Endothelial cell of umbilical vein (primary cell): Measurements from ENCODE around the gene ZNF516. TPM values are rescaled to one million over a fixed set of nuclear protein-coding genes. Genes with fewer than 3 reads are reported as not detected.

Experiments used
- BruUV-seq: library from RNA; stranded (reverse); fragments of 400-500 nt; replicated peaks from 2 replicates; lab custom pipeline; 2021; lab: Mats Ljungman, UMichigan
- CTCF ChIA-PET: fragments of 300-600, 350-600 bp; sonication (Branson Sonifier 250); formaldehyde crosslinking; loops from one replicate; lab custom pipeline; 2021; ENCODE audit warnings: antibody characterized with exemption, inconsistent platforms; lab: Charles Lee
- POLR2A ChIA-PET: fragments of 300-600, 350-600 bp; sonication (Branson Sonifier 250); formaldehyde crosslinking; loops from one replicate; lab custom pipeline; 2021; ENCODE audit warnings: antibody characterized with exemption, inconsistent platforms; lab: Charles Lee
- DNase-seq: peaks from one replicate; pipeline ENCODE4 v3.0.0-alpha.2; 2011; ENCODE audit warnings: low read depth, low spot score
- FAIRE-seq: peaks from 2 replicates; lab custom pipeline; 2011; peaks lifted over from hg19 to GRCh38; lab: Jason Lieb, UNC
- H2AFZ ChIP-seq: 2 replicates; pipeline ENCODE4 v1.6.0; 2012; ENCODE audit warnings: low read depth, low read length, control low read depth, inconsistent platforms
- H3K27ac ChIP-seq: 2 replicates; pipeline ENCODE4 v1.5.1; 2011; ENCODE audit warnings: low read depth, mild to moderate bottlenecking, control low read depth, low read length, moderate library complexity; ENCODE audit not compliant: insufficient read depth
- H3K27me3 ChIP-seq, 2 experiments: 2 replicates each; pipeline versions ENCODE4 v1.6.0 to v1.6.1; 2011; ENCODE audit warnings: low read length in 2 of 2, mixed read lengths in 1 of 2; ENCODE audit not compliant: control insufficient read depth in 2 of 2, insufficient read depth in 2 of 2
- H3K36me3 ChIP-seq, 2 experiments: 2 replicates in 1 of 2; 3 replicates in 1 of 2; pipeline ENCODE4 v1.5.1; 2011; ENCODE audit warnings: low read length in 2 of 2, mild to moderate bottlenecking in 1 of 2, moderate library complexity in 1 of 2; ENCODE audit not compliant: control insufficient read depth in 2 of 2, insufficient read depth in 2 of 2; ENCODE audit errors: extremely low read depth in 1 of 2
- H3K4me1 ChIP-seq: 3 replicates; pipeline ENCODE4 v1.5.1; 2011; ENCODE audit warnings: mild to moderate bottlenecking, low read length; ENCODE audit not compliant: control insufficient read depth, insufficient read depth; ENCODE audit errors: extremely low read depth
- H3K4me2 ChIP-seq: 2 replicates; pipeline ENCODE4 v1.6.1; 2011; ENCODE audit warnings: low read length, control low read depth, mixed read lengths; ENCODE audit not compliant: insufficient read depth
- H3K4me3 ChIP-seq, 3 experiments: fragments of 200-600 bp in 1 of 3; sonication (generic), shearing (Covaris generic) in 1 of 3; replicated peaks in 1 of 3; 2 replicates each; pipeline ENCODE4 v1.5.1; 2011 to 2016; ENCODE audit warnings: control low read depth in 3 of 3, low read length in 3 of 3, mild to moderate bottlenecking in 2 of 3, inconsistent platforms in 1 of 3, low read depth in 1 of 3, moderate library complexity in 1 of 3; ENCODE audit not compliant: insufficient read depth in 1 of 3
- H3K79me2 ChIP-seq: 2 replicates; pipeline ENCODE4 v1.6.0; 2012; ENCODE audit warnings: low read length, inconsistent platforms; ENCODE audit not compliant: control insufficient read depth, insufficient read depth
- H3K9ac ChIP-seq: replicated peaks from 2 replicates; pipeline ENCODE3; 2011; ENCODE audit warnings: low read length, control low read depth; ENCODE audit not compliant: insufficient read depth; ENCODE audit errors: extremely low read depth
- H3K9me1 ChIP-seq: replicated peaks from 3 replicates; pipeline ENCODE4 v1.6.0; 2011; ENCODE audit warnings: mild to moderate bottlenecking, low read length; ENCODE audit not compliant: control insufficient read depth, insufficient read depth; ENCODE audit errors: extremely low read depth
- H3K9me3 ChIP-seq: replicated peaks from 2 replicates; pipeline ENCODE4 v1.5.1; 2012; ENCODE audit warnings: low read length, inconsistent platforms; ENCODE audit not compliant: control insufficient read depth, insufficient read depth
- H4K20me1 ChIP-seq: replicated peaks from 2 replicates; pipeline ENCODE3; 2011; ENCODE audit warnings: mild to moderate bottlenecking, low read length; ENCODE audit not compliant: control insufficient read depth, insufficient read depth; ENCODE audit errors: extremely low read depth
- FOS ChIP-seq: IDR thresholded peaks from 2 replicates; pipeline ENCODE4 v1.6.1; 2011; ENCODE audit warnings: mild to moderate bottlenecking, low read length, moderate library complexity, borderline replicate concordance; ENCODE audit not compliant: insufficient read depth
- POLR2AphosphoS5 ChIP-seq: IDR thresholded peaks from 2 replicates; pipeline ENCODE4 v1.6.1; 2012; ENCODE audit warnings: low read depth, mild to moderate bottlenecking, control low read depth, low read length, moderate library complexity; ENCODE audit not compliant: insufficient read depth
- dilution Hi-C: fragments of 300-500 bp; cut with MboI; formaldehyde crosslinking; loops from one replicate; pipeline ENCODE4 v1.15.0; 2019; ENCODE audit warnings: low sequenced_read_pairs; ENCODE audit not compliant: extremely low pct_ligation_motif_present
- intact Hi-C: fragments of 100-400 bp; cut with micrococcal nuclease; formaldehyde crosslinking; loops from one replicate; pipeline ENCODE4 v1.10.0; 2022
- polyA plus RNA-seq, 4 experiments: library from polyadenylated mRNA; depleted of rRNA in 3 of 4; stranded (reverse) in 3 of 4; unstranded in 1 of 4; fragments of >200 nt; gene quantifications; 2 replicates each; pipeline versions ENCODE4 v1.2.1 to v1.2.3, GENCODE V29; 2011 to 2012; ENCODE audit warnings: missing spikeins in 1 of 4
- total RNA-seq: library from RNA; stranded (reverse); gene quantifications from 2 replicates; pipeline ENCODE4 v1.2.3, GENCODE V29; 2021
- TF ChIP-seq, protein P1 (sequence below), 2 donors: IDR thresholded peaks; 1 replicate in 1 of 2; 2 replicates in 1 of 2; pipeline ENCODE4 v1.5.1; 2011; ENCODE audit warnings: low read length in 2 of 2, mild to moderate bottlenecking in 2 of 2, moderate library complexity in 2 of 2, control low read depth in 1 of 2, inconsistent platforms in 1 of 2, low read depth in 1 of 2; ENCODE audit not compliant: insufficient read depth in 1 of 2; ENCODE audit errors: extremely low read depth in 1 of 2
- TF ChIP-seq, protein P2 (sequence below): IDR thresholded peaks from 2 replicates; pipeline ENCODE4 v1.6.1; 2011; ENCODE audit not compliant: insufficient read depth, insufficient read length

Gene ZNF516
- total and polyA plus RNA-seq, 2 donors (not counting 3 experiments of a cell fraction or from before 2014, with no cell fraction given): 3.6 to 19.1 TPM

GRCh38 chr18:76412010-76412817, 82.8 kb downstream of the ZNF516 start:
- no peak for TF ChIP-seq POLR2AphosphoS5
- no peak for TF ChIP-seq FOS
- TF ChIP-seq, protein P1, sequence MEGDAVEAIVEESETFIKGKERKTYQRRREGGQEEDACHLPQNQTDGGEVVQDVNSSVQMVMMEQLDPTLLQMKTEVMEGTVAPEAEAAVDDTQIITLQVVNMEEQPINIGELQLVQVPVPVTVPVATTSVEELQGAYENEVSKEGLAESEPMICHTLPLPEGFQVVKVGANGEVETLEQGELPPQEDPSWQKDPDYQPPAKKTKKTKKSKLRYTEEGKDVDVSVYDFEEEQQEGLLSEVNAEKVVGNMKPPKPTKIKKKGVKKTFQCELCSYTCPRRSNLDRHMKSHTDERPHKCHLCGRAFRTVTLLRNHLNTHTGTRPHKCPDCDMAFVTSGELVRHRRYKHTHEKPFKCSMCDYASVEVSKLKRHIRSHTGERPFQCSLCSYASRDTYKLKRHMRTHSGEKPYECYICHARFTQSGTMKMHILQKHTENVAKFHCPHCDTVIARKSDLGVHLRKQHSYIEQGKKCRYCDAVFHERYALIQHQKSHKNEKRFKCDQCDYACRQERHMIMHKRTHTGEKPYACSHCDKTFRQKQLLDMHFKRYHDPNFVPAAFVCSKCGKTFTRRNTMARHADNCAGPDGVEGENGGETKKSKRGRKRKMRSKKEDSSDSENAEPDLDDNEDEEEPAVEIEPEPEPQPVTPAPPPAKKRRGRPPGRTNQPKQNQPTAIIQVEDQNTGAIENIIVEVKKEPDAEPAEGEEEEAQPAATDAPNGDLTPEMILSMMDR (IDR thresholded peaks at IDR 0.05; ENCODE audit: extremely low read depth in 1 of 2, insufficient read depth in 1 of 2, low read depth in 1 of 2, low read length in 2 of 2): no peak
- TF ChIP-seq, protein P2, sequence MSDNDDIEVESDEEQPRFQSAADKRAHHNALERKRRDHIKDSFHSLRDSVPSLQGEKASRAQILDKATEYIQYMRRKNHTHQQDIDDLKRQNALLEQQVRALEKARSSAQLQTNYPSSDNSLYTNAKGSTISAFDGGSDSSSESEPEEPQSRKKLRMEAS: no peak
- no peak for DNase-seq
- no peak overlapping the region for H3K4me3 ChIP-seq
- H3K9ac ChIP-seq: no peak overlapping the region
- H3K27ac ChIP-seq: no peak overlapping the region
- no peaks in the 10 kb centered on the region for H4K20me1 ChIP-seq
- dilution Hi-C loops (no loop called here), intact Hi-C loops (no loop called here)
- ChIA-PET POLR2A (no interaction called here), CTCF (no interaction called here)
- no TSS peak for BruUV-seq
- H3K4me2 ChIP-seq: no peak overlapping the region
- FAIRE-seq: no peak
- no peaks in the 10 kb centered on the region for H3K27me3 ChIP-seq
- no peaks in the 10 kb centered on the region for H3K4me1 ChIP-seq
- H3K9me3 ChIP-seq: no peaks in the 10 kb centered on the region
- no peak overlapping the region for H2AFZ ChIP-seq
- no peaks in the 10 kb centered on the region for H3K79me2 ChIP-seq
- no peaks in the 10 kb centered on the region for H3K36me3 ChIP-seq
- no peaks in the 10 kb centered on the region for H3K9me1 ChIP-seq
